HepG2 (cell line): Measurements from ENCODE around the gene MRPL39. TPM values are rescaled to one million over a fixed set of nuclear protein-coding genes. Genes with fewer than 3 reads are reported as not detected.

Experiments
- FOXC1 ChIP-seq: sonication (generic); formaldehyde crosslinking; IDR thresholded peaks from 2 replicates; pipeline ENCODE4 v1.8.0; 2022; ENCODE audit warnings: mild to moderate bottlenecking, missing genetic modification reagents, borderline replicate concordance
- FOXP1 ChIP-seq, 2 experiments: fragments of 450-650 bp in 1 of 2; IDR thresholded peaks; 2 replicates each; pipeline ENCODE4 v1.6.1; 2017 to 2018; ENCODE audit warnings: antibody characterized with exemption in 1 of 2
- PAF1 ChIP-seq: IDR thresholded peaks from 2 replicates; pipeline ENCODE4 v1.6.1; 2016; ENCODE audit warnings: missing genetic modification reagents, missing compliant biosample characterization
- SRF ChIP-seq: IDR thresholded peaks from 2 replicates; pipeline ENCODE4 v1.6.1; 2011; ENCODE audit warnings: mild to moderate bottlenecking, low read depth, low read length, moderate library complexity
- ZMYM2 ChIP-seq: sonication (generic); formaldehyde crosslinking; IDR thresholded peaks from 2 replicates; pipeline ENCODE4 v1.8.0; 2022; ENCODE audit warnings: mild to moderate bottlenecking, missing genetic modification reagents
- ZNF556 ChIP-seq: sonication (generic); formaldehyde crosslinking; IDR thresholded peaks from 2 replicates; pipeline ENCODE4 v1.4.0; 2020; ENCODE audit warnings: mild to moderate bottlenecking, missing genetic modification reagents, borderline replicate concordance
- ZNF558 ChIP-seq: sonication (generic); formaldehyde crosslinking; IDR thresholded peaks from 2 replicates; pipeline ENCODE4 v1.9.0; 2022; ENCODE audit warnings: mild to moderate bottlenecking, missing genetic modification reagents, borderline replicate concordance
- ZNF724P ChIP-seq: sonication (generic); formaldehyde crosslinking; IDR thresholded peaks from 2 replicates; pipeline ENCODE4 v1.8.0; 2022; ENCODE audit warnings: missing genetic modification reagents, borderline replicate concordance
- polyA plus RNA-seq, 8 experiments: library from polyadenylated mRNA; depleted of rRNA in 3 of 8; stranded (reverse) in 7 of 8; unstranded in 1 of 8; fragments of >200 nt; fragmentation: Illumina TruSeq in 4 of 8; extraction: Trizol in 4 of 8; gene quantifications; 2 replicates each; pipeline versions ENCODE4 v1.2.1 to v1.2.3, GENCODE V29; 2011 to 2016; ENCODE audit warnings: low read depth in 4 of 8, missing spikeins in 1 of 8, mixed read lengths in 1 of 8; ENCODE audit not compliant: insufficient read depth in 1 of 8
- total RNA-seq, 5 experiments: library from RNA; depleted of rRNA; stranded (reverse); fragments of >200 nt; fragmentation: Illumina TruSeq; extraction: Trizol; gene quantifications; 2 replicates each; pipeline ENCODE4 v1.2.3, GENCODE V29; 2016; ENCODE audit warnings: low read depth in 1 of 5
- TF ChIP-seq, protein P1 (sequence below): sonication (generic); formaldehyde crosslinking; IDR thresholded peaks from 2 replicates; pipeline ENCODE4 v1.4.0; 2020; ENCODE audit warnings: missing genetic modification reagents
- TF ChIP-seq, protein P2 (sequence below): sonication (generic); formaldehyde crosslinking; IDR thresholded peaks from 2 replicates; pipeline ENCODE4 v1.8.0; 2022; ENCODE audit warnings: missing genetic modification reagents, low read depth, mild to moderate bottlenecking, borderline replicate concordance
- TF ChIP-seq, protein P3 (sequence below): sonication (generic); formaldehyde crosslinking; IDR thresholded peaks from 2 replicates; pipeline ENCODE4 v1.9.0; 2021; ENCODE audit warnings: missing genetic modification reagents, borderline replicate concordance
- TF ChIP-seq, protein P4 (sequence below): sonication (generic); formaldehyde crosslinking; IDR thresholded peaks from 2 replicates; pipeline ENCODE4 v1.5.0; 2020; ENCODE audit warnings: missing genetic modification reagents, mild to moderate bottlenecking, borderline replicate concordance
- TF ChIP-seq, protein P5 (sequence below), 2 experiments: sonication (generic) in 1 of 2; formaldehyde crosslinking in 1 of 2; IDR thresholded peaks; 2 replicates each; pipeline versions ENCODE4 v1.6.1 to v1.9.0; 2014 to 2022; ENCODE audit warnings: antibody characterized with exemption in 1 of 2, borderline replicate concordance in 1 of 2, inconsistent platforms in 1 of 2, low read depth in 1 of 2, missing genetic modification reagents in 1 of 2
- TF ChIP-seq, protein P6 (sequence below): sonication (generic); formaldehyde crosslinking; IDR thresholded peaks from 2 replicates; pipeline ENCODE4 v1.5.0; 2020; ENCODE audit warnings: missing genetic modification reagents

MRPL39 gene
- total and polyA plus RNA-seq, 2 of the 13 experiments (the other 11 are each of a cell fraction or from before 2014, with no cell fraction given) = 29.1 to 91.2 TPM

DNA sequence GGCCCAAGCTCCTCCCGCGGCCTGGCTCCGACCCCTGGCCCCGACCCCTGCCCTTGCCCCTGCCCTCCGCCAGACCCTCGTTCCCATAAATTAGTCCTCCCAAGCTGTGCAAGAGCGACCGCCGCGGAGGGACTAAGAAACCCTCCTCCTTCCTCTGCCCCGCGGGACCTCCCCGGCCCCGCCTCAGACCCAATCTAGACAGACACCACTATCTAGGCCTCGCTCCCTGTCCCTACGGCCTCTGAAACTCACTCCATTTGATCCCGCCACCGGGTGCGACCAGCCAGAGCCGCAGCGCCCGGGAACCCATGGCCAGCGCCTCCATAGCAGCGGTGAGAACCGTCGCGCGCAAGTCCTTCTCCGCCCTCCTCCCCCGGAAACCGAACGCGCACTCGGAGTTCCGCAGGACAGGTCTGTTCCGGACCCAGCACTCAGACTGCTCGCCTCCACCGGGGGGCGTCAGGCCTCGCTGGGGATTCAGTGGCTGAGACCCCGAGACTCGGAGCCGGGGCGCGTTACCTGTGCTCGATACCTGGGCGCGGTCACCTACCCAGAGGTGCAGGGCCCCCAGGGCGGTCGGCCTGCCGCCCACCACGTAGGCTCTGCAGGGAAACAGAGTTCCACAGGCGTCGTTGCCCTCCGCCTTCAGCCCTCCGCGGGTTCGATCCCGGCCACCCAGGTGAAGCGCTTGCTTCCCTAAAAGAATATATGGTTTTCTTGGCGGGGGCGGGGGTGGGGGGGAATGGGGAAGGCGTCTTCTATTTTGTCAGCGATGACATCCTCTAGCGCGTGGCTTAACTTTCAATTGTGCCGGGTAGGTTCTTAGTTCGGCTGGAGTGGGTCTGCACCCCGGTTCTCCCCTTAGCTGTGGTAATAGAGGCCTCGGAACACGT lies at the start of gene MRPL39 (continued):
- TF ChIP-seq, protein P1, sequence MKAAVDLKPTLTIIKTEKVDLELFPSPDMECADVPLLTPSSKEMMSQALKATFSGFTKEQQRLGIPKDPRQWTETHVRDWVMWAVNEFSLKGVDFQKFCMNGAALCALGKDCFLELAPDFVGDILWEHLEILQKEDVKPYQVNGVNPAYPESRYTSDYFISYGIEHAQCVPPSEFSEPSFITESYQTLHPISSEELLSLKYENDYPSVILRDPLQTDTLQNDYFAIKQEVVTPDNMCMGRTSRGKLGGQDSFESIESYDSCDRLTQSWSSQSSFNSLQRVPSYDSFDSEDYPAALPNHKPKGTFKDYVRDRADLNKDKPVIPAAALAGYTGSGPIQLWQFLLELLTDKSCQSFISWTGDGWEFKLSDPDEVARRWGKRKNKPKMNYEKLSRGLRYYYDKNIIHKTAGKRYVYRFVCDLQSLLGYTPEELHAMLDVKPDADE (CRISPR knock-in tag) = 0 out of 2 replicates have a peak, but pooled peaks have one; percentile 61
- TF ChIP-seq FOXP1 (IDR thresholded peaks at IDR 0.05) = no peak
- TF ChIP-seq FOXP1 (CRISPR knock-in tag; IDR thresholded peaks at IDR 0.05) = 0 out of 2 replicates have a peak, but pooled peaks have one; percentile 35
- TF ChIP-seq ZNF724P = peak; percentile 80; the same call in 1 of the 2 replicates
- TF ChIP-seq, protein P2, sequence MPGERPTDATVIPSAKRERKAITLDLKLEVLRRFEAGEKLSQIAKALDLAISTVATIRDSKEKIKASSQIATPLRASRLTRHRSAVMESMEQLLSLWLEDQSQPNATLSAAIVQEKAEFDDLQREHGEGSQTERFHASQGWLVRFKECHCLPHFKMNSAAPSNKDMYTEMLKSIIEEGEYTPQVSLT (CRISPR knock-in tag) = no peak
- TF ChIP-seq ZNF558 (CRISPR knock-in tag) = no peak
- TF ChIP-seq, protein P3, sequence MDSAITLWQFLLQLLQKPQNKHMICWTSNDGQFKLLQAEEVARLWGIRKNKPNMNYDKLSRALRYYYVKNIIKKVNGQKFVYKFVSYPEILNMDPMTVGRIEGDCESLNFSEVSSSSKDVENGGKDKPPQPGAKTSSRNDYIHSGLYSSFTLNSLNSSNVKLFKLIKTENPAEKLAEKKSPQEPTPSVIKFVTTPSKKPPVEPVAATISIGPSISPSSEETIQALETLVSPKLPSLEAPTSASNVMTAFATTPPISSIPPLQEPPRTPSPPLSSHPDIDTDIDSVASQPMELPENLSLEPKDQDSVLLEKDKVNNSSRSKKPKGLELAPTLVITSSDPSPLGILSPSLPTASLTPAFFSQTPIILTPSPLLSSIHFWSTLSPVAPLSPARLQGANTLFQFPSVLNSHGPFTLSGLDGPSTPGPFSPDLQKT (CRISPR knock-in tag) = no peak
- TF ChIP-seq, protein P4, sequence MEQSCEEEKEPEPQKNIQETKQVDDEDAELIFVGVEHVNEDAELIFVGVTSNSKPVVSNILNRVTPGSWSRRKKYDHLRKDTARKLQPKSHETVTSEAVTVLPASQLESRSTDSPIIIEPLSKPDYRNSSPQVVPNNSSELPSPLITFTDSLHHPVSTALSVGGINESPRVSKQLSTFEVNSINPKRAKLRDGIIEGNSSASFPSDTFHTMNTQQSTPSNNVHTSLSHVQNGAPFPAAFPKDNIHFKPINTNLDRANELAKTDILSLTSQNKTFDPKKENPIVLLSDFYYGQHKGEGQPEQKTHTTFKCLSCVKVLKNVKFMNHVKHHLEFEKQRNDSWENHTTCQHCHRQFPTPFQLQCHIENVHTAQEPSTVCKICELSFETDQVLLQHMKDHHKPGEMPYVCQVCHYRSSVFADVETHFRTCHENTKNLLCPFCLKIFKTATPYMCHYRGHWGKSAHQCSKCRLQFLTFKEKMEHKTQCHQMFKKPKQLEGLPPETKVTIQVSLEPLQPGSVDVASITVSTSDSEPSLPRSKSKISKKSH (CRISPR knock-in tag) = peak; percentile 82; the same call in 1 of the 2 replicates
- TF ChIP-seq SRF = peak; percentile 71; the same call in 1 of the 2 replicates
- TF ChIP-seq, protein P5, sequence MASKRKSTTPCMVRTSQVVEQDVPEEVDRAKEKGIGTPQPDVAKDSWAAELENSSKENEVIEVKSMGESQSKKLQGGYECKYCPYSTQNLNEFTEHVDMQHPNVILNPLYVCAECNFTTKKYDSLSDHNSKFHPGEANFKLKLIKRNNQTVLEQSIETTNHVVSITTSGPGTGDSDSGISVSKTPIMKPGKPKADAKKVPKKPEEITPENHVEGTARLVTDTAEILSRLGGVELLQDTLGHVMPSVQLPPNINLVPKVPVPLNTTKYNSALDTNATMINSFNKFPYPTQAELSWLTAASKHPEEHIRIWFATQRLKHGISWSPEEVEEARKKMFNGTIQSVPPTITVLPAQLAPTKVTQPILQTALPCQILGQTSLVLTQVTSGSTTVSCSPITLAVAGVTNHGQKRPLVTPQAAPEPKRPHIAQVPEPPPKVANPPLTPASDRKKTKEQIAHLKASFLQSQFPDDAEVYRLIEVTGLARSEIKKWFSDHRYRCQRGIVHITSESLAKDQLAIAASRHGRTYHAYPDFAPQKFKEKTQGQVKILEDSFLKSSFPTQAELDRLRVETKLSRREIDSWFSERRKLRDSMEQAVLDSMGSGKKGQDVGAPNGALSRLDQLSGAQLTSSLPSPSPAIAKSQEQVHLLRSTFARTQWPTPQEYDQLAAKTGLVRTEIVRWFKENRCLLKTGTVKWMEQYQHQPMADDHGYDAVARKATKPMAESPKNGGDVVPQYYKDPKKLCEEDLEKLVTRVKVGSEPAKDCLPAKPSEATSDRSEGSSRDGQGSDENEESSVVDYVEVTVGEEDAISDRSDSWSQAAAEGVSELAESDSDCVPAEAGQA (IDR thresholded peaks at IDR 0.05; ENCODE audit: low read depth) = peak; percentile 90
- TF ChIP-seq, protein P5 (CRISPR knock-in tag; IDR thresholded peaks at IDR 0.05; ENCODE audit: borderline replicate concordance) = no peak
- TF ChIP-seq ZNF556 = peak; percentile 90
- peak; percentile 77 for TF ChIP-seq ZMYM2 (CRISPR knock-in tag)
- 0 out of 2 replicates have a peak, but pooled peaks have one; percentile 28 for TF ChIP-seq FOXC1 (CRISPR knock-in tag)
- no peak for TF ChIP-seq PAF1
- TF ChIP-seq, protein P6, sequence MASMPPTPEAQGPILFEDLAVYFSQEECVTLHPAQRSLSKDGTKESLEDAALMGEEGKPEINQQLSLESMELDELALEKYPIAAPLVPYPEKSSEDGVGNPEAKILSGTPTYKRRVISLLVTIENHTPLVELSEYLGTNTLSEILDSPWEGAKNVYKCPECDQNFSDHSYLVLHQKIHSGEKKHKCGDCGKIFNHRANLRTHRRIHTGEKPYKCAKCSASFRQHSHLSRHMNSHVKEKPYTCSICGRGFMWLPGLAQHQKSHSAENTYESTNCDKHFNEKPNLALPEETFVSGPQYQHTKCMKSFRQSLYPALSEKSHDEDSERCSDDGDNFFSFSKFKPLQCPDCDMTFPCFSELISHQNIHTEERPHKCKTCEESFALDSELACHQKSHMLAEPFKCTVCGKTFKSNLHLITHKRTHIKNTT = no peak
